RCC 7860 (cell line): ENCODE results near the gene ARHGAP1.

Source experiments
- DNase-seq: peaks from one replicate; pipeline ENCODE4 v3.0.0-alpha.2; 2015; ENCODE audit warnings: low spot score
- FAIRE-seq: peaks from 2 replicates; lab custom pipeline; 2012; peaks lifted over from hg19 to GRCh38; lab: Jason Lieb, UNC

The ARHGAP1 gene

GRCh38 chr11:46700241-46701077, at the start of gene ARHGAP1, which contains the start of gene ZNF408:
Gene ARHGAP1 (minus strand): TSS chr11:46700619. CDS start chr11:46696107, 4,512 bp downstream.
Gene ZNF408 (plus strand): TSS chr11:46701031. CDS start chr11:46701048, 17 bp downstream.
- peak; percentile 78 for FAIRE-seq
- peak; percentile 88 for DNase-seq

GRCh38 chr11:46747150-46747549, 46.7 kb upstream of the ARHGAP1 start:
- FAIRE-seq = no peak
- DNase-seq = no peak

GRCh38 chr11:46745995-46746394, 45.6 kb upstream of the ARHGAP1 start:
- DNase-seq (no peak), FAIRE-seq (no peak)

- FAIRE-seq (no peak), DNase-seq (no peak)
Measured at GRCh38 chr11:46745328-46745727, 44.9 kb upstream of the ARHGAP1 start.

GRCh38 chr11:46743693-46744339, 43.4 kb upstream of the ARHGAP1 start:
- no peak for DNase-seq

GRCh38 chr11:46743043-46743442, 42.6 kb upstream of the ARHGAP1 start:
- DNase-seq = no peak
- no peak for FAIRE-seq

More at GRCh38 chr11:46743693-46744339, 43.4 kb upstream of the ARHGAP1 start:
- FAIRE-seq = no peak

GRCh38 chr11:46741600-46742484, 41.4 kb upstream of the ARHGAP1 start:
- DNase-seq = no peak
- FAIRE-seq = no peak

GRCh38 chr11:46738887-46739286, 38.5 kb upstream of the ARHGAP1 start:
- FAIRE-seq = no peak
- DNase-seq = no peak

- DNase-seq = no peak
- no peak for FAIRE-seq
Measured at GRCh38 chr11:46737699-46738098, 37.3 kb upstream of the ARHGAP1 start.

GRCh38 chr11:46736615-46737014, 36.2 kb upstream of the ARHGAP1 start:
- no peak for FAIRE-seq
- no peak for DNase-seq

GRCh38 chr11:46736146-46736545, 35.7 kb upstream of the ARHGAP1 start:
- DNase-seq (no peak), FAIRE-seq (no peak)

- no peak for FAIRE-seq
- no peak for DNase-seq
Measured at GRCh38 chr11:46733234-46733633, 32.8 kb upstream of the ARHGAP1 start.

GRCh38 chr11:46731545-46731944, 31.1 kb upstream of the ARHGAP1 start:
- DNase-seq (no peak), FAIRE-seq (no peak)

GRCh38 chr11:46729110-46730027, 28.9 kb upstream of the ARHGAP1 start:
- no peak for FAIRE-seq
- no peak for DNase-seq

- FAIRE-seq (no peak), DNase-seq (no peak)
Measured at GRCh38 chr11:46728659-46729040, 28.2 kb upstream of the ARHGAP1 start.

GRCh38 chr11:46727952-46728658, 27.7 kb upstream of the ARHGAP1 start:
- no peak for DNase-seq
- FAIRE-seq = no peak

- no peak for FAIRE-seq
- DNase-seq = no peak
Measured at GRCh38 chr11:46726206-46726862, 25.9 kb upstream of the ARHGAP1 start.

GRCh38 chr11:46725338-46726205, 25.2 kb upstream of the ARHGAP1 start:
- FAIRE-seq (no peak), DNase-seq (no peak)
